B cell (primary cell): ENCODE measurements around the gene COL4A1. TPM values are rescaled to one million over a fixed set of nuclear protein-coding genes. Genes with fewer than 3 reads are reported as not detected.

Experiments
- ATAC-seq: fragments of 200-7000 bp; cut with Tn5 transposase; one replicate; pipeline ENCODE4 v1.10.0; 2021; ENCODE audit warnings: low read depth, mild to moderate bottlenecking, moderate number of reproducible peaks, moderate library complexity
- CTCF ChIA-PET: fragments of 350-600 bp; sonication (Branson Sonifier 250); formaldehyde crosslinking; loops from one replicate; lab custom pipeline; 2021; ENCODE audit warnings: antibody characterized with exemption, inconsistent platforms; lab: Charles Lee
- POLR2A ChIA-PET: fragments of 350-600 bp; sonication (Branson Sonifier 250); formaldehyde crosslinking; loops from one replicate; lab custom pipeline; 2021; ENCODE audit warnings: antibody characterized with exemption; lab: Charles Lee
- DNase-seq: peaks from one replicate; pipeline ENCODE4 v3.0.0; 2013
- H2AFZ ChIP-seq: 2 replicates; pipeline ENCODE4 v1.6.1; 2012; ENCODE audit warnings: mild to moderate bottlenecking, low read depth, low read length; ENCODE audit not compliant: insufficient read depth, poor library complexity, severe bottlenecking
- H3K27ac ChIP-seq, 2 donors: 1 replicate in 1 of 2; 2 replicates in 1 of 2; pipeline ENCODE4 v1.5.1; 2012 to 2013; ENCODE audit warnings: low read length in 2 of 2, mild to moderate bottlenecking in 2 of 2, moderate library complexity in 1 of 2
- H3K27me3 ChIP-seq, 4 experiments: fragments of 200-600 bp in 1 of 4; sonication (generic) in 1 of 4; replicated peaks in 1 of 4; 1 replicate in 2 of 4; 2 replicates in 2 of 4; pipeline versions ENCODE4 v1.6.1 to v1.7.0; 2013 to 2016; ENCODE audit warnings: low read length in 3 of 4, mild to moderate bottlenecking in 2 of 4, mixed read lengths in 1 of 4, moderate library complexity in 1 of 4; ENCODE audit not compliant: insufficient read depth in 4 of 4, control insufficient read depth in 3 of 4; ENCODE audit errors: control extremely low read depth in 1 of 4
- H3K36me3 ChIP-seq, 2 experiments: replicated peaks in 1 of 2; 1 replicate in 1 of 2; 2 replicates in 1 of 2; pipeline versions ENCODE4 v1.6.1 to v1.7.1; 2013; ENCODE audit warnings: low read length in 1 of 2; ENCODE audit not compliant: insufficient read depth in 2 of 2, control insufficient read depth in 1 of 2; ENCODE audit errors: control extremely low read depth in 1 of 2, extremely low read depth in 1 of 2
- H3K4me1 ChIP-seq, 2 donors: fragments of 200-600 bp in 1 of 2; sonication (generic) in 1 of 2; 1 replicate in 1 of 2; 2 replicates in 1 of 2; pipeline versions ENCODE4 v1.5.1 to v1.6.1; 2013 to 2017; ENCODE audit warnings: low read length in 2 of 2; ENCODE audit not compliant: control insufficient read depth in 2 of 2, insufficient read depth in 2 of 2
- H3K4me2 ChIP-seq: replicated peaks from 2 replicates; pipeline ENCODE3; 2012; ENCODE audit warnings: mild to moderate bottlenecking, low read depth, low read length; ENCODE audit not compliant: poor library complexity, severe bottlenecking
- H3K4me3 ChIP-seq, 5 experiments: fragments of 200-600 bp in 1 of 5; sonication (generic) in 1 of 5; 1 replicate in 3 of 5; 2 replicates in 2 of 5; pipeline versions ENCODE4 v1.5.1 to v1.7.0; 2011 to 2016; ENCODE audit warnings: low read length in 4 of 5, mild to moderate bottlenecking in 4 of 5, low read depth in 2 of 5, control low read depth in 1 of 5, moderate library complexity in 1 of 5; ENCODE audit not compliant: insufficient read depth in 1 of 5; ENCODE audit errors: control extremely low read depth in 1 of 5, extremely low read depth in 1 of 5
- H3K79me2 ChIP-seq: fragments of 200-600 bp; sonication (generic); one replicate; pipeline ENCODE4 v1.6.0; 2016; ENCODE audit warnings: low read length; ENCODE audit not compliant: control insufficient read depth, insufficient read depth
- H3K9ac ChIP-seq: fragments of 200-600 bp; sonication (generic); 2 replicates; pipeline ENCODE4 v1.6.1; 2017; ENCODE audit warnings: mild to moderate bottlenecking, low read length, moderate library complexity
- H3K9me3 ChIP-seq, 3 donors: one replicate each; pipeline versions ENCODE4 v1.6.1 to v1.7.1; 2013; ENCODE audit warnings: low read length in 2 of 3; ENCODE audit not compliant: control insufficient read depth in 2 of 3, insufficient read depth in 1 of 3; ENCODE audit errors: control extremely low read depth in 1 of 3
- H4K20me1 ChIP-seq: 2 replicates; pipeline ENCODE4 v1.6.0; 2012; ENCODE audit warnings: mild to moderate bottlenecking, low read length; ENCODE audit not compliant: insufficient read depth, control insufficient read depth, poor library complexity, severe bottlenecking
- H3K27ac Mint-ChIP-seq: one replicate; pipeline ENCODE4 v1.8.0; 2021; ENCODE audit warnings: mixed read lengths
- H3K27me3 Mint-ChIP-seq: one replicate; pipeline ENCODE4 v1.8.0; 2021; ENCODE audit warnings: mixed read lengths
- H3K4me1 Mint-ChIP-seq: one replicate; pipeline ENCODE4 v1.8.0; 2021; ENCODE audit warnings: mixed read lengths
- H3K4me3 Mint-ChIP-seq: one replicate; pipeline ENCODE4 v1.8.0; 2021; ENCODE audit warnings: mixed read lengths
- H3K9me3 Mint-ChIP-seq: one replicate; pipeline ENCODE4 v1.8.0; 2022; ENCODE audit warnings: mixed read lengths; ENCODE audit not compliant: insufficient read depth
- CTCF ChIP-seq: fragments of 200-600 bp; IDR thresholded peaks from one replicate; pipeline ENCODE4 v1.8.0; 2022; ENCODE audit warnings: antibody characterized with exemption, mild to moderate bottlenecking
- EZH2 ChIP-seq: IDR thresholded peaks from 2 replicates; pipeline ENCODE4 v1.6.1; 2012; ENCODE audit warnings: borderline replicate concordance, low read depth, mild to moderate bottlenecking, moderate library complexity, low read length; ENCODE audit not compliant: insufficient read depth, poor library complexity, severe bottlenecking
- WGBS: methylation state at CpG from one replicate; pipeline ENCODE4 v1.1.5; 2013; ENCODE audit warnings: missing lambda C conversion rate; ENCODE audit not compliant: insufficient coverage; 5-methylcytosine and 5-hydroxymethylcytosine counted together
- intact Hi-C: fragments of 100-400 bp; cut with micrococcal nuclease; formaldehyde crosslinking; loops from one replicate; pipeline ENCODE4 v1.10.0; 2022
- polyA plus RNA-seq: library from polyadenylated mRNA; depleted of rRNA; stranded (reverse); fragments of >200 nt; gene quantifications from 2 replicates; pipeline ENCODE4 v1.2.3, GENCODE V29; 2012
- total RNA-seq, 2 donors: library from RNA; stranded (reverse); fragments of 120-200 nt in 1 of 2; gene quantifications; 1 replicate in 1 of 2; 2 replicates in 1 of 2; pipeline versions ENCODE4 v1.2.3 to v1.2.4, GENCODE V29; 2013 to 2022

The COL4A1 gene
- total and polyA plus RNA-seq, 2 donors (not counting 1 experiment from before 2014, with no cell fraction given), result not detected

- Mint-ChIP-seq H3K27ac (no peak overlapping the region), H3K27me3 (peaks cover 24% of the 10 kb centered on the region), H3K9me3 (no peaks in the 10 kb centered on the region), H3K4me3 (no peak overlapping the region), H3K4me1 (no peaks in the 10 kb centered on the region)
- H3K27ac ChIP-seq, result no peak overlapping the region
- DNase-seq, result no peak
- no peaks in the 10 kb centered on the region for H3K79me2 ChIP-seq
- CTCF ChIA-PET, result no interaction called here
- no peak for ATAC-seq
- no peak overlapping the region for H3K4me3 ChIP-seq
- TF ChIP-seq EZH2, result no peak
- TF ChIP-seq CTCF, result no peak
- no peak overlapping the region for H2AFZ ChIP-seq
- peaks cover 0 to 3% (median 0%) of the 10 kb centered on the region in 4 experiments for H3K27me3 ChIP-seq
- H4K20me1 ChIP-seq, result no peaks in the 10 kb centered on the region
- H3K36me3 ChIP-seq, result no peaks in the 10 kb centered on the region
- WGBS, result 96% methylated on average over 5 of the region's 8 CpGs
- H3K9me3 ChIP-seq, result no peaks in the 10 kb centered on the region
- intact Hi-C loops, result no loop called here
- no peak overlapping the region for H3K9ac ChIP-seq
- H3K4me1 ChIP-seq, result no peaks in the 10 kb centered on the region
- POLR2A ChIA-PET, result no interaction called here
- H3K4me2 ChIP-seq, result no peak overlapping the region
Observed at GRCh38 chr13:110194451-110194850, 112.5 kb downstream of the COL4A1 start.

- ATAC-seq, result no peak
- no peak overlapping the region for H3K9ac ChIP-seq
- Mint-ChIP-seq H3K4me1 (no peaks in the 10 kb centered on the region), H3K27ac (no peak overlapping the region), H3K4me3 (no peak overlapping the region), H3K9me3 (no peaks in the 10 kb centered on the region), H3K27me3 (peaks cover 17% of the 10 kb centered on the region)
- no peaks in the 10 kb centered on the region for H3K9me3 ChIP-seq
- DNase-seq, result no peak
- peaks cover 0 to 6% (median 0%) of the 10 kb centered on the region in 4 experiments for H3K27me3 ChIP-seq
- no peak overlapping the region for H3K4me3 ChIP-seq
- no peaks in the 10 kb centered on the region for H3K79me2 ChIP-seq
- no peak overlapping the region for H3K4me2 ChIP-seq
- CTCF ChIA-PET, result no interaction called here
- 82% methylated on average over 10 of the region's 10 CpGs for WGBS
- TF ChIP-seq EZH2, result no peak
- TF ChIP-seq CTCF, result no peak
- no peaks in the 10 kb centered on the region for H4K20me1 ChIP-seq
- POLR2A ChIA-PET, result no interaction called here
- intact Hi-C loops, result no loop called here
- no peak overlapping the region for H3K27ac ChIP-seq
- no peaks in the 10 kb centered on the region for H3K36me3 ChIP-seq
- no peak overlapping the region for H2AFZ ChIP-seq
- H3K4me1 ChIP-seq, result no peaks in the 10 kb centered on the region
Observed at GRCh38 chr13:110193491-110193890, 113.5 kb downstream of the COL4A1 start.
